HG02678 (cell line): ENCODE data around the gene SEPTIN1.
A peak's percentile ranks its signal among the peaks of the same experiment; 100 is the strongest.

Experiments used
- ATAC-seq: cut with Tn5 transposase; IDR thresholded peaks from one replicate; pipeline ENCODE4 v1.9.1; 2021; ENCODE audit warnings: mild to moderate bottlenecking, moderate library complexity; ENCODE audit not compliant: unreplicated experiment

SEPTIN1 gene

GRCh38 chr16:30382111-30382881 is at the start of gene SEPTIN1:
SEPTIN1 (minus strand) TSS chr16:30382561; CDS start chr16:30382542, 19 bp downstream.
- ATAC-seq: peak; percentile 29

- peak; percentile 2 for ATAC-seq
Measured at GRCh38 chr16:30430428-30430970, 48.1 kb upstream of the SEPTIN1 start.

- ATAC-seq: peak; percentile 97
Measured at GRCh38 chr16:30429678-30430427, 47.5 kb upstream of the SEPTIN1 start, which contains the start of gene DCTPP1. DCTPP1 (minus strand) TSS chr16:30430030; CDS start chr16:30429980, 50 bp downstream.

GRCh38 chr16:30429418-30429677 is 47.0 kb upstream of the SEPTIN1 start:
- no peak for ATAC-seq

GRCh38 chr16:30428055-30428454 is 45.7 kb upstream of the SEPTIN1 start:
- ATAC-seq: no peak

GRCh38 chr16:30421010-30421409 is 38.6 kb upstream of the SEPTIN1 start:
- no peak for ATAC-seq

GRCh38 chr16:30418350-30419181 is 36.2 kb upstream of the SEPTIN1 start:
- ATAC-seq: no peak

GRCh38 chr16:30417529-30418349 is 35.4 kb upstream of the SEPTIN1 start:
- ATAC-seq: peak; percentile 88

GRCh38 chr16:30416624-30417528 is 34.5 kb upstream of the SEPTIN1 start:
- ATAC-seq: no peak

- ATAC-seq: no peak
Measured at GRCh38 chr16:30416047-30416603, 33.8 kb upstream of the SEPTIN1 start.

- ATAC-seq: no peak
Measured at GRCh38 chr16:30414159-30414558, 31.8 kb upstream of the SEPTIN1 start.

GRCh38 chr16:30413112-30413806 is 30.9 kb upstream of the SEPTIN1 start:
- no peak for ATAC-seq

- peak; percentile 51 for ATAC-seq
Measured at GRCh38 chr16:30409125-30410060, 27.0 kb upstream of the SEPTIN1 start.

- ATAC-seq: no peak
Measured at GRCh38 chr16:30407804-30408534, 25.6 kb upstream of the SEPTIN1 start.

GRCh38 chr16:30407102-30407803 is 24.9 kb upstream of the SEPTIN1 start, which contains the start of gene ZNF771:
ZNF771 (plus strand) TSS chr16:30407606; CDS start chr16:30408054, 448 bp downstream.
- ATAC-seq: peak; percentile 80

GRCh38 chr16:30406795-30407101 is 24.4 kb upstream of the SEPTIN1 start:
- peak; percentile 11 for ATAC-seq
